Motor neuron (in vitro differentiated cells): ENCODE measurements around the gene GUCY1A1. TPM values are rescaled to one million over a fixed set of nuclear protein-coding genes. Genes with fewer than 3 reads are reported as not detected.

Experiments
- ATAC-seq, 8 experiments: fragments of 200-7000 bp; cut with Tn5 transposase; replicated peaks in 6 of 8; 2 replicates each; pipeline ENCODE4 v1.8.0; 2021; ENCODE audit warnings: mild to moderate bottlenecking in 8 of 8, moderate library complexity in 8 of 8
- H3K27ac ChIP-seq, 2 donors: fragments of 250-450 bp; sonication (Bioruptor Pico); 2 replicates each; pipeline ENCODE4 v1.9.0; 2021; ENCODE audit warnings: antibody characterized with exemption in 2 of 2, mild to moderate bottlenecking in 2 of 2, moderate library complexity in 1 of 2
- H3K4me1 ChIP-seq, 2 donors: fragments of 250-450 bp; sonication (Bioruptor Pico); replicated peaks in 1 of 2; 2 replicates each; pipeline ENCODE4 v1.6.1; 2021; ENCODE audit warnings: antibody characterized with exemption in 2 of 2, mild to moderate bottlenecking in 2 of 2, moderate library complexity in 1 of 2
- H3K4me3 ChIP-seq, 5 donors: fragments of 250-450 bp; sonication (Bioruptor Pico); 2 replicates each; pipeline ENCODE4 v1.9.0; 2021; ENCODE audit warnings: antibody characterized with exemption in 5 of 5, mild to moderate bottlenecking in 5 of 5, moderate library complexity in 4 of 5
- WGBS, 10 experiments: fragments of 450-650 bp; shearing (Covaris generic); methylation state at CpG; one replicate each; pipeline ENCODE4 v1.0.0; 2022; 5-methylcytosine and 5-hydroxymethylcytosine counted together
- in situ Hi-C, 9 experiments: fragments of 400-800 bp; cut with MboI; loops; one replicate each; pipeline ENCODE4 v1.15.0; 2021; ENCODE audit warnings: low sequenced_read_pairs in 9 of 9, low pct_unique_long_range_greater_than_20kb in 2 of 9; ENCODE audit not compliant: unreplicated experiment in 9 of 9
- total RNA-seq, 8 experiments: library from RNA; unstranded; fragments of 300-600 nt; gene quantifications; 2 replicates each; pipeline versions ENCODE4 v1.2.3 to v1.2.4, GENCODE V29; 2022

Gene GUCY1A1
- total RNA-seq, 8 experiments from 2014 or later, result 0.10 to 28.3 (median 9.5) TPM; not detected in 1

DNA sequence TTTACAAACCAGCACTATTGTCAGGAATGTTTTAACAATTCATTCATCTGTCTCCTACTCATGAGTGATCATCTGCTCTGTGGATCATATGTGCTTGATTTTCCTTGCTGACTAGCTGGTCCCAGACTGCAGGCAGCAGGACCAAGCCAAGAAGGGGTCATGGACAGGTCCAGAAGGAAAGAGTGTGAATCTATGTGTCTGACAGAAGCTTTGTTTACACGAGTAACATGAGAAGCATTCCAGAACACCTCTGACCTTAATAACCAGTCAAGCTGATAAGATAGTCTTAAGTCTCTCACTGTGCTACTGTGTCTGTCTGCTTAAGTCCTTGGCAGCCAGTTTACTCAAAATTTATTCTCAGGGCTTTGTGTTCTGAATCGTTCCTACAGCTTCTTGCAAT lies 39.0 kb downstream of the GUCY1A1 start:
- ATAC-seq, result peak in 3 of 8 experiments; percentile 16 to 23 (median 18)
- 0 to 50% (median 9%) methylated on average over 1 to 2 of the region's 2 CpGs; no CpG with 5 or more reads in 2 of the 10 experiments for WGBS, 10 experiments
- in situ Hi-C loops, result no loop called here
- no peak overlapping the region for H3K4me3 ChIP-seq
- no peak overlapping the region for H3K27ac ChIP-seq
- H3K4me1 ChIP-seq, result peaks cover 0 to 6% of the 10 kb centered on the region in 2 donors

DNA sequence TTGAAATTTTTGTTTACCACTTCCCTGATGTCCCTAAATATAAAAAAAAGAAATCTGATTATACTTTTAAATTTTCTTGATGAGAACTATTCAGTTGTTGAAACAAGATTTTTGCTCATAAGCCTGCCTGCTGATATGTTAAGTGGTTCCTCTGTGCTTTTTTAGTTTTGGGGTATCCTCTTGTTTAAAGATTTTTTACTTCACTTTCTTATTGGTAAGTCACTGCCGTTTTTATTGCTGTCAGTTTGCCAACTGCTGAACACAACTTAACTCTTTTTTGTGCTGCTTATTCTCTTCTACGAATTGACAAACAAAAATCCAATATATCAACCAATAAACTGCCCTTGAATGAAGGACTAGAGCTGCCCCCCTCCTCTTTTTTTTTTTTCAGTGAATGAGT lies 39.5 kb downstream of the GUCY1A1 start:
- no peak overlapping the region for H3K4me3 ChIP-seq
- H3K4me1 ChIP-seq, result peaks cover 0 to 6% of the 10 kb centered on the region in 2 donors
- 0 to 100% (median 25%) methylated on average over 1 to 2 of the region's 2 CpGs for WGBS, 10 experiments
- in situ Hi-C loops, result no loop called here
- no peak for ATAC-seq
- H3K27ac ChIP-seq, result no peak overlapping the region

DNA sequence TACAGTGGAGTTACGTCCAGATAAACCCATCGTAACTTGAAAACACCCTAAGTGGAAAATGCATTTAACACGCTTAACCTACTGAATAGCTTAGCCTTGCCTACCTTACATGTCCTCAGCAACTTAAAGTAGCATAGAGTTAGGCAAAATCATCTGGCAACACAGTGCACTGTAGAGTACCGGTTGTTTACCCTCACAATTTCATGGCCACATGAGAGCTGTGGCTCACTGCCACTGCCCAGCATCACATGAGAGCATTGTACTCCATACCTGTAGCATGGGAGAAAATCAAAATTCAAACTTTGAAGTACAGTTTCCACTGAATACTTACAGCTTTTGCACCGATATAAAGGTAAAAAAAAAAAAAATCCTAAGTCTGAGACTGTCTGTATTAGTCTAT lies 40.6 kb downstream of the GUCY1A1 start:
- H3K4me3 ChIP-seq, result no peak overlapping the region
- H3K27ac ChIP-seq, result no peak overlapping the region
- H3K4me1 ChIP-seq, result peaks cover 0 to 6% of the 10 kb centered on the region in 2 donors
- in situ Hi-C loops, result no loop called here
- ATAC-seq, result no peak
- 38 to 100% (median 99%) methylated on average over 1 to 5 of the region's 5 CpGs for WGBS, 10 experiments

DNA sequence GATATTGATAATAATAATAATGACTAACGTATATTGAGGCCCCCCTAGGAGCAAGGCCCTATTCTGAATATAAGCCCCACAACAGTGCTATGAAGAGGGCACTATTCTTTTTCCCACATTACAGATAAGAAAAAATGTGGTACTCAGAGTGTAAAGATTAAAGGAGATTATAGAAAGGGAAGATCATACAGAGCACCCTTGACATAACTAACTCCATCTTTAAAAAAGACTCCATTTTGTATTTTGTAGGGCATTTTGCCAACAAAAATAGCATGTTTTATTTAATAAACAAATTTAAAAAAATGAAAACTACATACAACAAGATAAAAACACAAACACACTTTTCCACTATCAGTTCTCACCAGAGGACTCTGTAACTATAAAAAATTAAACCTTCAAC lies 42.1 kb downstream of the GUCY1A1 start:
- 33 to 100% (median 89%) methylated on average over 1 of the region's 1 CpG; no CpG with 5 or more reads in 3 of the 10 experiments for WGBS, 10 experiments
- no peak overlapping the region for H3K4me3 ChIP-seq
- ATAC-seq, result no peak
- H3K4me1 ChIP-seq, result peaks cover 0 to 6% of the 10 kb centered on the region in 2 donors
- in situ Hi-C loops, result no loop called here
- H3K27ac ChIP-seq, result no peak overlapping the region

DNA sequence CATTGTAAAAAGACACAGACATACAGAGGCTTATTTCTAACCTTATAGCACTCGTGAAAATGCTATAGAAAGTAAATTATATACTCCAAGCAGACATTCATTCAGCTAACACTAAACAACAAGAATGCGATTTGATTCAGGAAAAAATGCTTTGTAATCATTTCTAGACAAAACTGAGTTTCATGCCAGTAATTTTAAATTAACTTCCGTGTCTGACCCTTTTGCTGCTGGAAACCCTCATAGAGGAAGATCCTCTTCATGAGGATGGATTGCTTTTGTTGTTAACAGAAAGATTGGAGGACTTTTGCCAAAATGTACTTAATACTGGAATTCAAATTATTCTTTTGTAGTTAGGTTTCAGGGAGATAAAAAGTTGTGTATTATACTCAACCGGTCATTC lies 43.3 kb downstream of the GUCY1A1 start:
- 36 to 100% (median 73%) methylated on average over 2 to 4 of the region's 4 CpGs; no CpG with 5 or more reads in 1 of the 10 experiments for WGBS, 10 experiments
- no peak for ATAC-seq
- no peak overlapping the region for H3K27ac ChIP-seq
- in situ Hi-C loops, result no loop called here
- peaks cover 0 to 6% of the 10 kb centered on the region in 2 donors for H3K4me1 ChIP-seq
- no peak overlapping the region for H3K4me3 ChIP-seq

DNA sequence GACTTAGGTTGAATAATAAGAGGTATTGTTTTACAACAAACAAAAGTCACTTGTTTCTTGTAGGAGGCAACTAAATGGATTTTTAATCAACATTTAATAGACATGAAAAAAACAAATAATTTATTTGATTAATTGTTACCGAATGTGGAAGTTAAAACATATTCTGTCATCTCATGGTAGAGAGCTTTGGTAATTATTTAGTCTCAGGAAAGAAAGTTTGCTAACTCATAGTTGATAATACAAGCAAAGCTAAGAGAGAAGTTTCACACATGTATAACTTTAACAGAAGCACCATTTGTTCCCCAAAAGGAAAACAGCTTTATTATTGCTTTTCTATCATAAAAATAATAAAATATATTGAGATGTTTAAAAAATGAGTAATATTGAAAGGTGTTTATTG lies 44.9 kb downstream of the GUCY1A1 start:
- H3K27ac ChIP-seq, result no peak overlapping the region
- peaks cover 0 to under 1% of the 10 kb centered on the region in 2 donors for H3K4me1 ChIP-seq
- 0 to 100% (median 82%) methylated on average over 1 of the region's 1 CpG for WGBS, 10 experiments
- in situ Hi-C loops, result no loop called here
- no peak overlapping the region for H3K4me3 ChIP-seq
- no peak for ATAC-seq

DNA sequence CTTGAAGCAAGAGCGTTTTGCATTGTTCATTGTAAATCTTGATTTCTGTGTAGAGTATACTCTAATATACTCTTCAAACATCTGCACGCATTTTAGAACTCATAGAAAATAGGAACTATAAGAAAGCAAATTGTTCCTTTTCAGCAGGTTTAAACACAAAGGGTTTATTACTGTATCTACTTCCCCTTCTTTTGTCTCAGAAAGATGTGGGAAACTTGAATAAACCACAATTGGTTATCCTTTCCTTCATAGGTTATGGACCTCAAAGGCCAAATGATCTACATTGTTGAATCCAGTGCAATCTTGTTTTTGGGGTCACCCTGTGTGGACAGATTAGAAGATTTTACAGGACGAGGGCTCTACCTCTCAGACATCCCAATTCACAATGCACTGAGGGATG lies 46.2 kb downstream of the GUCY1A1 start:
- WGBS, 10 experiments, result 40 to 93% (median 88%) methylated on average over 2 to 3 of the region's 3 CpGs; no CpG with 5 or more reads in 1 of the 10 experiments
- no peak for ATAC-seq
- in situ Hi-C loops, result no loop called here
- H3K4me3 ChIP-seq, result no peak overlapping the region
- H3K27ac ChIP-seq, result no peak overlapping the region
- no peaks in the 10 kb centered on the region for H3K4me1 ChIP-seq

DNA sequence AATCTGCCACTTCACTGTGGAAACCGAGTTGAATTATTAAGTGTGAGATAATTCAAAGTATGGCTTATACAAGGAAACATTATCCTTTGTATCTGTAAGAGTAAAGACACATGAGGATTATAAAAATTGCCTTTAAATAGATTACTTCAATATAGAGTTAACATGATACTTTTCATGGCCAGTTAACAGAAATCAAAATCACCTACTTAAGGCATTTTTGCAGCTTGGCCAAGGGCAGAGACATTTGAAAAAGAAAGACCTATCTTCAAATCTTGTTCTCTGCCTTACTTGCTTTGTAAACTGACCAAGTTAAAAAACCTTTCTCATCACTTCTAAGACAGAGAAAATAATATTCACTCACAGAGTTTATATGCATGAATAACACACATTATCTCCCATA lies 47.3 kb downstream of the GUCY1A1 start:
- no peaks in the 10 kb centered on the region for H3K4me1 ChIP-seq
- H3K4me3 ChIP-seq, result no peak overlapping the region
- WGBS, 10 experiments, result 0 to 80% (median 10%) methylated on average over 1 of the region's 1 CpG; no CpG with 5 or more reads in 4 of the 10 experiments
- no peak overlapping the region for H3K27ac ChIP-seq
- no peak for ATAC-seq
- in situ Hi-C loops, result no loop called here

DNA sequence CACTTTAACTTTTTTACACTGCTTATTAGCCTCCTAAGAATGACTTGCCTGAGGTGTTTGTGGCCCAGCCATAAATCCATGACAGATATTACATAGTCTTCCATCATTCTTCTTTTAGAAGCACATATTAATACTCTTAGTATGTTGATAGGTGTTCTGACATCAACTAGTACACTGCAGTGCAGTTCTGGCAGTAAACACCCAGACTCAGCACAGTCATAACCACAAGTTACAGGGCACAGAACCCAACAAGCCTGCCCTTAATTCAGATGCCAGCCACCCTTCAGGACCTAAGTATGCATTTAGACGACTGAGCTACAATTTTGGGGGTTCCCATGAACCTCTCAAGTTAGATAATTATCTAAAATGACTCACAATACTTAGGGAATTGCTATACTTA lies 55.7 kb downstream of the GUCY1A1 start:
- Histone ChIP-seq H3K4me1 (peaks cover 6 to 8% of the 10 kb centered on the region in 2 donors), H3K27ac (no peak overlapping the region), H3K4me3 (no peak overlapping the region)
- in situ Hi-C loops, result no loop called here
- no peak for ATAC-seq
- 0 to 67% (median 50%) methylated on average over 1 of the region's 1 CpG; no CpG with 5 or more reads in 3 of the 10 experiments for WGBS, 10 experiments

DNA sequence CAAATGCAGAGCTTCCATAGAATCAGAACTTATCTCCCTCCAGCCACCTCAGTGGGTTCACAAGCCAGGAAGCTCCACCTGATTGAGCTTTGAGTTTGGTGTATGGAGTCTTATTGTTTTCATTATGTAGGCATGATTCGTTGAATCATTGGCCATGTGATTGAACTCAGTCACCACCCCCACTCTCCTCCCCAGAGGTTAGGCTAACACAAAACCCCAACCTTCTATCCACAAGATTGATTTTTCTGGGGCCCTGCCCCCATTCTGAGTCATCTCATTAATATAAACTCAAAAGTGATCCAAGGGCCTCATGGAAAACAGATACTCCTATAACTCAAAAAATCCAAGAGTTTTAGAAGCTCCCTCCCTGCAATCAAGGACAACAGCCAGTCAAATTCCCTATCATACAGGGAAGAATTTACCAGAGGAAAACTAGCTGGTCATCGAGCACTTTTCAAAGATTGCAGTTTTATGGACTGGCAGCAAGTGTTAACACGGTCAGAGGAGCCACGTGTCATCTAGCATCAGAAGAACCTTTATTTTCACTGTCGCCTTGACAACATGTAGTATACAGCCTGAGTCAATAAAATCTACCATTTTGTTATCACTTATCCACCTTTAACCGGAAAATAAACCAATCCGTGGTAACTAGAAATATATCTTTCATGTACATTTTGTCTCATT lies 56.3 kb downstream of the GUCY1A1 start:
- H3K4me3 ChIP-seq, result no peak overlapping the region
- H3K27ac ChIP-seq, result no peak overlapping the region
- 67 to 100% (median 83%) methylated on average over 2 to 7 of the region's 7 CpGs for WGBS, 10 experiments
- peaks cover 6 to 8% of the 10 kb centered on the region in 2 donors for H3K4me1 ChIP-seq
- in situ Hi-C loops, result no loop called here
- peak in 5 of 8 experiments; percentile 70 to 80 (median 75) for ATAC-seq

DNA sequence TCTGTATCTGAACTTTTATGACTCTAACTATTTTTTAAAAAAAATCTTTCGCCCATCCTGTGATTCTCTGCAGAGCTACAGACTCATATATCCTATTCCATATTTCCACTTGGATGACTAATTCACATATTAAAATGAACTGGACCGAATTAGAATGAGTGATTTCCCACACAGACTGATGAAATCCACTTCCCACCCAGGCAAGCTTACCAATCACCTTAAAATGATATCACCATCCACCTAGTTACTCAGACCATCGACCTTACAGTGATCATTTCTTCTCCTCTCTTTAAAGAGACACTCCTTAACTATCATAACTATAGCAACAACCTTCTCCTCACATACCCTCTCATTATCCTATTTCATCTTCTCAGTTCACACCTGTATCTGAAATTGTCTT lies 58.1 kb downstream of the GUCY1A1 start:
- Histone ChIP-seq H3K4me1 (peaks cover 6 to 8% of the 10 kb centered on the region in 2 donors), H3K4me3 (no peak overlapping the region), H3K27ac (no peak overlapping the region)
- ATAC-seq, result peak in 5 of 8 experiments; percentile 40 to 92 (median 85)
- 6 to 75% (median 45%) methylated on average over 1 to 3 of the region's 3 CpGs for WGBS, 10 experiments
- in situ Hi-C loops, result no loop called here

DNA sequence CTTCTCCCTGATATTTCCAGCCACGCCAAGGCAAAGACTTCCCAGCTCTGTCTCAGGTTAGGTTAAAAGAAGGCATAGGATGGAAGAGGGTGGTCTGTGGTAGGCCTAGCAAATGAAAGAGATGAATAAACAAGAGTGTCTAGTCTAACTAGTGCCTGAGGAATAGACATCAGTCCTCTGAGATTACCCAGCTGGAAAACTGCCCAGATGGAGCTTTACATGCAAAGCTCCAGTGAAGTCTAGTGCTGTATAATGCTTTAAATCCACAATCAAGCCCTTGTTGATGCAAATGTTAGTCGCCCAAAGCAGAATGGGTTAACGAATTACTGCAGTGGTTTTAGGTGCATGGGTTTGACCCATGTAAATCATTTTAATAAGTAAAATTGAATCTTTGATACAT lies 67.4 kb downstream of the GUCY1A1 start:
- no peak overlapping the region for H3K4me3 ChIP-seq
- peak in 1 of 8 experiments; percentile 15 for ATAC-seq
- no peaks in the 10 kb centered on the region for H3K4me1 ChIP-seq
- WGBS, 10 experiments, result 8 to 100% (median 86%) methylated on average over 1 to 3 of the region's 3 CpGs; no CpG with 5 or more reads in 1 of the 10 experiments
- H3K27ac ChIP-seq, result no peak overlapping the region
- in situ Hi-C loops, result no loop called here

DNA sequence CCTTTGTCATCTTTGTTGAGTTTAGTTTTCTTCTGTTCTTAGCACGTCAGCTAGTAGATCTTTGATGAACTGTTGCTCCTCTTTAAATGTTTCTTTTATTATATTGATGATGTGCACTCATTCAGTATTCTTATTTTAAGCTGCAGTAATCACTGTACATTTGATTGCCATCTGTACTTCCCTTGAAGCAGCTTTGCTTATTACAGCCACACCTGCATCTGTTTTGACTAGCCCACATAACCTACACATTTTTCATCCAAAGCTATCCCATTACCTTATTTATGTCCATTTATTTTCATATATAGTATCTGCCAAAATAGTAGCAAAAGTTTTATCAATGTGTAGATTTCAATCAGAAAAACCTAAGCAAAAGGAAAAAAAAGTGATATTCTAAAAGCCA lies 68.3 kb downstream of the GUCY1A1 start:
- ATAC-seq, result no peak

DNA sequence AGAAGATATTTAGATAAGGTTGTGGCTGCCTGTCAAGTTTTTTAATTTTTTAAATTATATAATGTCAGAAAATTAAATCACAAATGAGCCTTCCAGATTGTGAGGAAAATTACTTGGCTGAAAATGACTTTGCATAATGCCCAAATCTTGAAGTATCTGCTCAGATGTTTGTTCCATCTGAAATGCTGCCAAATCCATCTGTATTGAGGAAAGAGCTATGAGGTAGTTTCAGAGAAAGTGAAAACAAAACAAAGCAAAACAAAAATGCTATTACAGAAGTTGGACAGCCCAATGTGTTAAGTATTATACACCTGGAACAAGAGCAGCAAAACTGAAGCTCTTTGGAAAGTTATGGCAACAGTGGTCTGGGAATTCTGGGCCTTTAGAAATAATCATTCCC lies 68.8 kb downstream of the GUCY1A1 start:
- Histone ChIP-seq H3K4me1 (no peaks in the 10 kb centered on the region), H3K27ac (no peak overlapping the region), H3K4me3 (no peak overlapping the region)
- in situ Hi-C loops, result no loop called here
- ATAC-seq, result no peak

More for the DNA sequence above, 68.3 kb downstream of the GUCY1A1 start:
- H3K27ac ChIP-seq, result no peak overlapping the region
- H3K4me1 ChIP-seq, result no peaks in the 10 kb centered on the region
- H3K4me3 ChIP-seq, result no peak overlapping the region
- in situ Hi-C loops, result no loop called here
- 0 to 82% (median 70%) methylated on average over 1 of the region's 1 CpG for WGBS, 10 experiments
